Measurements from ENCODE around the gene PPP1R3A. TPM values are rescaled to one million over a fixed set of nuclear protein-coding genes. Genes with fewer than 3 reads are reported as not detected.

PPP1R3A gene
- total and polyA plus RNA-seq, 2 donors (not counting 1 experiment from before 2014, with no cell fraction given) = not detected

GRCh38 chr7:113917840-113918239 lies 969 bp downstream of the PPP1R3A start:
- no peak for DNase-seq (ENCODE audit: low read depth in 2 of 2)
- Histone ChIP-seq H3K36me3 (ENCODE audit: control insufficient read depth, insufficient read depth, low read length) (no peaks in the 10 kb centered on the region), H3K9me3 (ENCODE audit: control insufficient read depth, insufficient read depth, low read depth, low read length) (no peaks in the 10 kb centered on the region), H3K27ac (ENCODE audit: insufficient read depth, low read length) (no peak overlapping the region), H3K79me2 (ENCODE audit: control insufficient read depth, insufficient read depth, low read length) (no peaks in the 10 kb centered on the region), H2AFZ (ENCODE audit: low read length) (no peak overlapping the region), H3K4me2 (ENCODE audit: extremely low read depth, insufficient read depth, low read length) (no peak overlapping the region), H3K9ac (ENCODE audit: insufficient read depth, low read length) (no peak overlapping the region), H3K4me1 (ENCODE audit: control insufficient read depth, extremely low read depth, insufficient read depth, low read length) (no peaks in the 10 kb centered on the region), H3K27me3 (ENCODE audit: control insufficient read depth, insufficient read depth, low read length) (no peaks in the 10 kb centered on the region), H4K20me1 (ENCODE audit: control insufficient read depth, extremely low read depth, insufficient read depth, low read length) (no peaks in the 10 kb centered on the region), H3K4me3 (replicated peaks in 1 of 4; ENCODE audit: control extremely low read depth in 1 of 4, insufficient read depth in 1 of 4, low read depth in 3 of 4, low read length in 4 of 4) (no peak overlapping the region)
- TF ChIP-seq, protein P1, sequence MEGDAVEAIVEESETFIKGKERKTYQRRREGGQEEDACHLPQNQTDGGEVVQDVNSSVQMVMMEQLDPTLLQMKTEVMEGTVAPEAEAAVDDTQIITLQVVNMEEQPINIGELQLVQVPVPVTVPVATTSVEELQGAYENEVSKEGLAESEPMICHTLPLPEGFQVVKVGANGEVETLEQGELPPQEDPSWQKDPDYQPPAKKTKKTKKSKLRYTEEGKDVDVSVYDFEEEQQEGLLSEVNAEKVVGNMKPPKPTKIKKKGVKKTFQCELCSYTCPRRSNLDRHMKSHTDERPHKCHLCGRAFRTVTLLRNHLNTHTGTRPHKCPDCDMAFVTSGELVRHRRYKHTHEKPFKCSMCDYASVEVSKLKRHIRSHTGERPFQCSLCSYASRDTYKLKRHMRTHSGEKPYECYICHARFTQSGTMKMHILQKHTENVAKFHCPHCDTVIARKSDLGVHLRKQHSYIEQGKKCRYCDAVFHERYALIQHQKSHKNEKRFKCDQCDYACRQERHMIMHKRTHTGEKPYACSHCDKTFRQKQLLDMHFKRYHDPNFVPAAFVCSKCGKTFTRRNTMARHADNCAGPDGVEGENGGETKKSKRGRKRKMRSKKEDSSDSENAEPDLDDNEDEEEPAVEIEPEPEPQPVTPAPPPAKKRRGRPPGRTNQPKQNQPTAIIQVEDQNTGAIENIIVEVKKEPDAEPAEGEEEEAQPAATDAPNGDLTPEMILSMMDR (conservative IDR thresholded peaks at IDR 0.05 in 1 of 2, IDR thresholded peaks at IDR 0.05 in 1 of 2; ENCODE audit: low read depth in 1 of 2, low read length in 2 of 2) = no peak
- no peak for TF ChIP-seq EZH2 (IDR thresholded peaks at IDR 0.05; ENCODE audit: low read length, missing control alignments)

- H3K9me3 ChIP-seq (ENCODE audit: control insufficient read depth, insufficient read depth, low read depth, low read length) = no peaks in the 10 kb centered on the region
- no peaks in the 10 kb centered on the region for H4K20me1 ChIP-seq (ENCODE audit: control insufficient read depth, extremely low read depth, insufficient read depth, low read length)
- TF ChIP-seq, protein P1 (conservative IDR thresholded peaks at IDR 0.05 in 1 of 2, IDR thresholded peaks at IDR 0.05 in 1 of 2; ENCODE audit: low read depth in 1 of 2, low read length in 2 of 2) = no peak
- TF ChIP-seq EZH2 (IDR thresholded peaks at IDR 0.05; ENCODE audit: low read length, missing control alignments) = no peak
- H3K4me1 ChIP-seq (ENCODE audit: control insufficient read depth, extremely low read depth, insufficient read depth, low read length) = no peaks in the 10 kb centered on the region
- H3K9ac ChIP-seq (ENCODE audit: insufficient read depth, low read length) = no peak overlapping the region
- H3K36me3 ChIP-seq (ENCODE audit: control insufficient read depth, insufficient read depth, low read length) = no peaks in the 10 kb centered on the region
- no peaks in the 10 kb centered on the region for H3K27me3 ChIP-seq (ENCODE audit: control insufficient read depth, insufficient read depth, low read length)
- H2AFZ ChIP-seq (ENCODE audit: low read length) = no peak overlapping the region
- no peak overlapping the region for H3K4me2 ChIP-seq (ENCODE audit: extremely low read depth, insufficient read depth, low read length)
- no peak overlapping the region for H3K4me3 ChIP-seq (replicated peaks in 1 of 4; ENCODE audit: control extremely low read depth in 1 of 4, insufficient read depth in 1 of 4, low read depth in 3 of 4, low read length in 4 of 4)
- H3K79me2 ChIP-seq (ENCODE audit: control insufficient read depth, insufficient read depth, low read length) = no peaks in the 10 kb centered on the region
- H3K27ac ChIP-seq (ENCODE audit: insufficient read depth, low read length) = no peak overlapping the region
- peak in 1 of 2 donors; percentile 11 for DNase-seq (ENCODE audit: low read depth in 2 of 2)
Observed at GRCh38 chr7:113915956-113916355, 2.9 kb downstream of the PPP1R3A start.

DNA sequence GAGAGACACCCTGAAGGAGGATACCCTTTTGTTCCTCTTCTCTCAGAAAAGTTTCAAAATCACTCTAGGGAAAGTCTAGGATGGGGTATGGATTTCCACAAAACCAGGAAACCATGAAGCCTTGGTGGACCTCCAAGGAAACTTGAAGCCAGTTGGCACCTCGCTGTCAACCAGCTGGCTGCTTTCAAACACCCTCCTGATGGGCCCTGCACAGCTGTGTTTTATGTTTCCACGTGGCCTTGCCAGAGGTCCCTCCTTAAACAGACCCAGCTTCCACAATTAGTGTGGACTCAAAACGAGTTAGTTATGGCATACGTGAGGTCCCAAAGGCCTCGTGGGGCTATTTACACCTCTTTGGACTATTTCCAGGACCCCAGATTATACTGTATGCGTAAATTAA lies 5.9 kb downstream of the PPP1R3A start:
- Histone ChIP-seq H3K9me3 (ENCODE audit: control insufficient read depth, insufficient read depth, low read depth, low read length) (no peaks in the 10 kb centered on the region), H3K9ac (ENCODE audit: insufficient read depth, low read length) (no peak overlapping the region), H3K4me3 (replicated peaks in 1 of 4; ENCODE audit: control extremely low read depth in 1 of 4, insufficient read depth in 1 of 4, low read depth in 3 of 4, low read length in 4 of 4) (no peak overlapping the region), H3K4me1 (ENCODE audit: control insufficient read depth, extremely low read depth, insufficient read depth, low read length) (no peaks in the 10 kb centered on the region), H4K20me1 (ENCODE audit: control insufficient read depth, extremely low read depth, insufficient read depth, low read length) (no peaks in the 10 kb centered on the region), H3K36me3 (ENCODE audit: control insufficient read depth, insufficient read depth, low read length) (no peaks in the 10 kb centered on the region), H2AFZ (ENCODE audit: low read length) (no peak overlapping the region), H3K4me2 (ENCODE audit: extremely low read depth, insufficient read depth, low read length) (no peak overlapping the region), H3K79me2 (ENCODE audit: control insufficient read depth, insufficient read depth, low read length) (no peaks in the 10 kb centered on the region), H3K27ac (ENCODE audit: insufficient read depth, low read length) (no peak overlapping the region), H3K27me3 (ENCODE audit: control insufficient read depth, insufficient read depth, low read length) (no peaks in the 10 kb centered on the region)
- DNase-seq (ENCODE audit: low read depth in 2 of 2) = peak in 1 of 2 donors; percentile 40
- TF ChIP-seq EZH2 (IDR thresholded peaks at IDR 0.05; ENCODE audit: low read length, missing control alignments) = no peak
- TF ChIP-seq, protein P1 (conservative IDR thresholded peaks at IDR 0.05 in 1 of 2, IDR thresholded peaks at IDR 0.05 in 1 of 2; ENCODE audit: low read depth in 1 of 2, low read length in 2 of 2) = no peak
